SK-N-SH (cell line): ENCODE data around the gene UTP25. TPM values are rescaled to one million over a fixed set of nuclear protein-coding genes. Genes with fewer than 3 reads are reported as not detected.

Experiments
- CTCF ChIA-PET: fragments of 300-600, 350-600 bp; formaldehyde crosslinking; extraction: SDS; loops from one replicate; lab custom pipeline; 2021; lab: Yijun Ruan, JAX
- POLR2A ChIA-PET: fragments of 350-600 bp; sonication (Branson Sonifier 250); formaldehyde crosslinking; extraction: SDS; loops from one replicate; lab custom pipeline; 2020; ENCODE audit warnings: antibody characterized with exemption, inconsistent platforms; lab: Yijun Ruan, JAX
- DNase-seq: peaks from one replicate; pipeline ENCODE4 v3.0.0; 2012
- H2AFZ ChIP-seq: fragments of 200-600 bp; sonication (generic); 2 replicates; pipeline ENCODE4 v1.8.1; 2016; ENCODE audit warnings: antibody characterized with exemption, mild to moderate bottlenecking, low read depth
- H3F3A ChIP-seq: fragments of 200-600 bp; sonication (generic); replicated peaks from 2 replicates; pipeline ENCODE3; 2016; ENCODE audit warnings: antibody characterized with exemption, mild to moderate bottlenecking; ENCODE audit not compliant: insufficient read depth
- H3K27ac ChIP-seq, 2 experiments: fragments of 200-500 bp in 1 of 2; fragments of 200-600 bp in 1 of 2; sonication (Bioruptor generic) in 1 of 2; sonication (generic), shearing (Covaris generic) in 1 of 2; 2 replicates each; pipeline versions ENCODE4 v1.5.1 to v1.6.1; 2014 to 2016; ENCODE audit warnings: low read depth in 2 of 2, inconsistent platforms in 1 of 2, low read length in 1 of 2, mild to moderate bottlenecking in 1 of 2, mixed read lengths in 1 of 2
- H3K27me3 ChIP-seq: fragments of 200-600 bp; sonication (generic), shearing (Covaris generic); 2 replicates; pipeline ENCODE4 v1.6.1; 2016; ENCODE audit warnings: mixed run types; ENCODE audit not compliant: insufficient read depth
- H3K36me3 ChIP-seq, 2 experiments: fragments of 200-500 bp in 1 of 2; fragments of 200-600 bp in 1 of 2; sonication (Bioruptor generic) in 1 of 2; sonication (generic) in 1 of 2; replicated peaks in 1 of 2; 2 replicates each; pipeline versions ENCODE3 to v1.5.1; 2014 to 2016; ENCODE audit warnings: low read length in 1 of 2, mild to moderate bottlenecking in 1 of 2; ENCODE audit not compliant: insufficient read depth in 2 of 2, control insufficient read depth in 1 of 2
- H3K4me1 ChIP-seq, 2 experiments: fragments of 200-500 bp in 1 of 2; fragments of 200-600 bp in 1 of 2; sonication (Bioruptor generic) in 1 of 2; sonication (generic), shearing (Covaris generic) in 1 of 2; 2 replicates each; pipeline versions ENCODE4 v1.5.1 to v1.6.1; 2014 to 2016; ENCODE audit warnings: low read depth in 1 of 2, low read length in 1 of 2, mixed run types in 1 of 2; ENCODE audit not compliant: insufficient read depth in 2 of 2, control insufficient read depth in 1 of 2
- H3K4me2 ChIP-seq: fragments of 200-600 bp; sonication (generic), shearing (Covaris generic); 2 replicates; pipeline ENCODE4 v1.6.1; 2017; ENCODE audit warnings: mixed run types
- H3K4me3 ChIP-seq, 2 experiments: fragments of 200-500 bp in 1 of 2; fragments of 200-600 bp in 1 of 2; sonication (Bioruptor generic) in 1 of 2; sonication (generic), shearing (Covaris generic) in 1 of 2; 2 replicates each; pipeline versions ENCODE4 v1.5.1 to v1.8.1; 2014 to 2016; ENCODE audit warnings: low read depth in 2 of 2, inconsistent platforms in 1 of 2, low read length in 1 of 2, mild to moderate bottlenecking in 1 of 2, mixed read lengths in 1 of 2, moderate library complexity in 1 of 2
- H3K79me2 ChIP-seq: fragments of 200-600 bp; sonication (generic); 2 replicates; pipeline ENCODE4 v1.8.1; 2017; ENCODE audit warnings: mild to moderate bottlenecking; ENCODE audit not compliant: insufficient read depth
- H3K9ac ChIP-seq: fragments of 200-600 bp; sonication (generic); 2 replicates; pipeline ENCODE4 v1.6.1; 2017; ENCODE audit warnings: mixed run types
- H3K9me2 ChIP-seq: fragments of 200-600 bp; sonication (generic); 2 replicates; pipeline ENCODE4 v1.6.1; 2017; ENCODE audit warnings: mixed run types
- H3K9me3 ChIP-seq: fragments of 200-600 bp; sonication (generic); 2 replicates; pipeline ENCODE4 v1.6.1; 2017; ENCODE audit warnings: mixed run types, mild to moderate bottlenecking, moderate library complexity
- H4K20me1 ChIP-seq: fragments of 200-600 bp; sonication (generic); 2 replicates; pipeline ENCODE4 v1.6.1; 2017; ENCODE audit warnings: mild to moderate bottlenecking, mixed run types; ENCODE audit not compliant: insufficient read depth
- FOXJ3 ChIP-seq: sonication (generic); formaldehyde crosslinking; IDR thresholded peaks from 2 replicates; pipeline ENCODE4 v1.5.1; 2020; ENCODE audit warnings: mild to moderate bottlenecking, missing genetic modification reagents
- GABPA ChIP-seq: IDR thresholded peaks from 2 replicates; pipeline ENCODE4 v1.4.0; 2012; ENCODE audit warnings: low read depth, mild to moderate bottlenecking
- GATA2 ChIP-seq: sonication (generic); formaldehyde crosslinking; IDR thresholded peaks from 2 replicates; pipeline ENCODE4 v1.5.0; 2020; ENCODE audit warnings: mild to moderate bottlenecking, missing genetic modification reagents
- MXI1 ChIP-seq: IDR thresholded peaks from 2 replicates; pipeline ENCODE4 v1.6.1; 2012; ENCODE audit warnings: mild to moderate bottlenecking, low read depth, low read length, improper control_type of control experiment
- NFIC ChIP-seq: IDR thresholded peaks from 2 replicates; pipeline ENCODE4 v1.4.0; 2012; ENCODE audit warnings: borderline replicate concordance
- NRF1 ChIP-seq: IDR thresholded peaks from 2 replicates; pipeline ENCODE4 v1.6.1; 2012; ENCODE audit warnings: low read depth, mild to moderate bottlenecking, low read length
- POLR2AphosphoS5 ChIP-seq: IDR thresholded peaks from 2 replicates; pipeline ENCODE4 v1.6.1; 2012; ENCODE audit warnings: low read depth, low read length
- RAD21 ChIP-seq: IDR thresholded peaks from 2 replicates; pipeline ENCODE4 v1.6.1; 2012; ENCODE audit warnings: mild to moderate bottlenecking, low read length
- RFX5 ChIP-seq: IDR thresholded peaks from 2 replicates; pipeline ENCODE4 v1.6.1; 2012; ENCODE audit warnings: mild to moderate bottlenecking, improper control_type of control experiment, low read length
- RXRA ChIP-seq: IDR thresholded peaks from 2 replicates; pipeline ENCODE4 v1.4.0; 2012; ENCODE audit warnings: low read depth, mild to moderate bottlenecking, borderline replicate concordance
- WGBS: methylation state at CpG from one replicate; pipeline ENCODE4 v1.1.6; 2017; ENCODE audit warnings: low lambda C conversion rate; 5-methylcytosine and 5-hydroxymethylcytosine counted together
- polyA plus RNA-seq, 3 experiments: library from polyadenylated mRNA; depleted of rRNA; stranded (reverse); fragments of >200 nt; gene quantifications; 2 replicates each; pipeline ENCODE4 v1.2.3, GENCODE V29; 2012
- TF ChIP-seq, protein P1 (sequence below): fragments of 200-600 bp; sonication (generic); IDR thresholded peaks from 2 replicates; pipeline ENCODE4 v1.6.1; 2017; ENCODE audit warnings: antibody characterized with exemption, mild to moderate bottlenecking, moderate library complexity
- TF ChIP-seq, protein P2 (sequence below): IDR thresholded peaks from 2 replicates; pipeline ENCODE4 v1.4.0; 2012; ENCODE audit warnings: low read depth, borderline replicate concordance
- TF ChIP-seq, protein P3 (sequence below): fragments of 150-350 bp; IDR thresholded peaks from 2 replicates; pipeline ENCODE4 v1.6.1; 2016; ENCODE audit warnings: mild to moderate bottlenecking, low read depth, low read length
- TF ChIP-seq, protein P4 (sequence below): IDR thresholded peaks from 2 replicates; pipeline ENCODE4 v1.4.0; 2012; ENCODE audit warnings: low read depth, borderline replicate concordance
- TF ChIP-seq, protein P5 (sequence below): IDR thresholded peaks from 2 replicates; pipeline ENCODE4 v1.6.1; 2012; ENCODE audit warnings: mild to moderate bottlenecking, low read depth, low read length, moderate library complexity

The UTP25 gene, protein sequence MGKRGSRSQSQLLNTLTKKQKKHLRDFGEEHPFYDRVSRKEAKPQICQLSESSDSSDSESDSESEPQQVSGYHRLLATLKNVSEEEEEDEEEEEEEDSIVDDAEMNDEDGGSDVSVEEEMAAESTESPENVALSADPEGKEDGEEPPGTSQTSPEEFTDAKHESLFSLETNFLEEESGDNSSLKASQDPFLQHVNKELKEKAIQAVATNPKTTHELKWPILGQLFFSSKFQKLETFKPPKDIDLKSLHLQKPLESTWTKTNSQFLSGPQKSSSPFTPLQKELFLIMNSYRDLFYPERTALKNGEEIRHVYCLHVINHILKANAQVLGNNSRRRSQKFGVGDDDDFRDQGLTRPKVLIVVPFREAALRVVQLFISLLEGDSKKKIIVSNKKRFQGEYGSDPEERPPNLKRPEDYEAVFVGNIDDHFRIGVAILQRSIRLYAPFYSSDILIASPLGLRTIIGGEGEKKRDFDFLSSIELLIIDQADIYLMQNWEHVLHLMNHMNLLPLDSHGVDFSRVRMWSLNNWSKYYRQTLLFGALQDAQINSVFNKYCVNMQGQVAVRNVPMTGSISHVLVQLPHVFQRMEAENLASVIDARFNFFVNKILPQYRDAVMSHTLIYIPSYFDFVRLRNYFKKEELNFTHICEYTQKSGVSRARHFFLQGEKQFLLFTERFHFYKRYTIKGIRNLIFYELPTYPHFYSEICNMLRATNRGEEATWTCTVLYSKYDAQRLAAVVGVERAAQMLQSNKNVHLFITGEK
- 6.3 and 9.3 TPM in 2 replicates for polyA plus RNA-seq (2012; rRNA removed)
- polyA plus RNA-seq (2012; cell fraction: cytosol; rRNA removed), result 6.3 and 7.1 TPM in 2 replicates
- polyA plus RNA-seq (2012; cell fraction: nucleus; rRNA removed), result 8.9 and 16.0 TPM in 2 replicates

DNA sequence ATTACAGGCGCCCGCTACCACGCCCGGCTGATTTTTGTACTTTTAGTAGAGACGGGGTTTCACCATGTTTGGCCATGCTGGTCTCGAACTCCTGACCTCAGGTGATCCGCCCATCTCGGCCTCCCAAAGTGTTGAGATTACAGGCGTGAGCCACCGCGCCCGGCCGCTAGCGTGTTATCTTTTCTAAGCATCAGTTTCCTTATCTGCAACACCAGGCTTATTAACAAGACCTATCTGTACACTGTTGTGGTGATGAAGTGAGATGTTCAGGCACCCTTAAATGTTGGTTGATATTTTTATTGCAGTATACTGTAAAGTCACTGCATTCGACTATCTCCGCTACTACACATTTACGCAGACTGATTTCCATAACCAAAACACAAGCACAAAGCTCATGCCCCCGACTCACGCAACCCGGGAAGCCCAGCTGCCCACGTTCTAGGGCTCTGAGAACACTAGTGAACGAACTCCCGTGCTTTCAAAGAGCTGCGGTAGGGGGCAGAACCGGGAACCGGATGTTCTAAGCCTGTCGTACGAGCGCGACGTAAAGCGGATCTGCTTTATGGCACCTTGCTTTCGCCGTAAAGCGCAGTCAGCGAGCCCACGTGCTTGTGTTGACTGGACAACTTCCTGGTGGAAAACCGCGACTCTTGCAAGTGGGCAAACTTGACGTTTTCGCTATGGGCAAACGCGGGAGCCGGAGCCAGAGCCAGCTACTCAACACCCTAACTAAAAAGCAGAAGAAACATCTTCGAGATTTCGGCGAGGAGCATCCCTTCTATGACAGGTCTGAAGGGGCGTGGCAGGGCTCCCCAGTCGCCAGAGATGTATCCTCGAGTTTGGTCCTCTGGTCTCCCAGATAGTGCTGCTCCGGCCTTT lies at the start of gene UTP25:
Gene UTP25 (plus strand): TSS at position 589 of the 879 bp plus-strand sequence. CDS start 92 bp downstream, at position 681.
- Histone ChIP-seq H3K9ac (peak within 1 kb of the TSS; percentile 81), H2AFZ (peak within 1 kb of the TSS; percentile 69), H3K4me3 (peak within 1 kb of the TSS; percentile 81 to 88), H3K4me1 (peaks cover 6 to 33% of the 10 kb centered on the region in 2 experiments), H3K27ac (peak within 1 kb of the TSS; percentile 76 to 98), H3K4me2 (peak within 1 kb of the TSS; percentile 90), H3K79me2 (peaks cover 38% of the 10 kb centered on the region), H3K36me3 (peaks cover 25 to 29% of the 10 kb centered on the region in 2 experiments), H3K9me2 (no peaks in the 10 kb centered on the region), H4K20me1 (no peaks in the 10 kb centered on the region), H3K9me3 (no peaks in the 10 kb centered on the region), H3F3A (peaks cover 65% of the 10 kb centered on the region), H3K27me3 (no peaks in the 10 kb centered on the region)
- CTCF ChIA-PET, result interaction anchor here (0.6 to 2.4 kb wide), 19 partner anchors 9 to 167 kb away, joined by 3 to 18 read pairs (median 4); no protein-coding TSS in a partner anchor
- DNase-seq, result peak; percentile 80
- WGBS, result 23% methylated on average over 40 of the region's 51 CpGs
- POLR2A ChIA-PET, result interaction anchor here (0.7 to 2.0 kb wide), 8 partner anchors 9 to 166 kb away, joined by 3 to 6 read pairs (median 4); partner anchors contain the start of gene C1orf74
- TF ChIP-seq RXRA (no peak), POLR2AphosphoS5 (peak; percentile 91), RAD21 (peak; percentile 49), NRF1 (no peak), GATA2 (CRISPR knock-in tag) (peak; percentile 52; the same call in 1 of the 2 replicates), RFX5 (no peak; the same call in 1 of the 2 replicates), FOXJ3 (CRISPR knock-in tag) (peak; percentile 76), GABPA (peak; percentile 86), NFIC (peak; percentile 6; the same call in 1 of the 2 replicates), MXI1 (peak; percentile 100)
- TF ChIP-seq, protein P1, sequence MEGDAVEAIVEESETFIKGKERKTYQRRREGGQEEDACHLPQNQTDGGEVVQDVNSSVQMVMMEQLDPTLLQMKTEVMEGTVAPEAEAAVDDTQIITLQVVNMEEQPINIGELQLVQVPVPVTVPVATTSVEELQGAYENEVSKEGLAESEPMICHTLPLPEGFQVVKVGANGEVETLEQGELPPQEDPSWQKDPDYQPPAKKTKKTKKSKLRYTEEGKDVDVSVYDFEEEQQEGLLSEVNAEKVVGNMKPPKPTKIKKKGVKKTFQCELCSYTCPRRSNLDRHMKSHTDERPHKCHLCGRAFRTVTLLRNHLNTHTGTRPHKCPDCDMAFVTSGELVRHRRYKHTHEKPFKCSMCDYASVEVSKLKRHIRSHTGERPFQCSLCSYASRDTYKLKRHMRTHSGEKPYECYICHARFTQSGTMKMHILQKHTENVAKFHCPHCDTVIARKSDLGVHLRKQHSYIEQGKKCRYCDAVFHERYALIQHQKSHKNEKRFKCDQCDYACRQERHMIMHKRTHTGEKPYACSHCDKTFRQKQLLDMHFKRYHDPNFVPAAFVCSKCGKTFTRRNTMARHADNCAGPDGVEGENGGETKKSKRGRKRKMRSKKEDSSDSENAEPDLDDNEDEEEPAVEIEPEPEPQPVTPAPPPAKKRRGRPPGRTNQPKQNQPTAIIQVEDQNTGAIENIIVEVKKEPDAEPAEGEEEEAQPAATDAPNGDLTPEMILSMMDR, result peak; percentile 75
- TF ChIP-seq, protein P2, sequence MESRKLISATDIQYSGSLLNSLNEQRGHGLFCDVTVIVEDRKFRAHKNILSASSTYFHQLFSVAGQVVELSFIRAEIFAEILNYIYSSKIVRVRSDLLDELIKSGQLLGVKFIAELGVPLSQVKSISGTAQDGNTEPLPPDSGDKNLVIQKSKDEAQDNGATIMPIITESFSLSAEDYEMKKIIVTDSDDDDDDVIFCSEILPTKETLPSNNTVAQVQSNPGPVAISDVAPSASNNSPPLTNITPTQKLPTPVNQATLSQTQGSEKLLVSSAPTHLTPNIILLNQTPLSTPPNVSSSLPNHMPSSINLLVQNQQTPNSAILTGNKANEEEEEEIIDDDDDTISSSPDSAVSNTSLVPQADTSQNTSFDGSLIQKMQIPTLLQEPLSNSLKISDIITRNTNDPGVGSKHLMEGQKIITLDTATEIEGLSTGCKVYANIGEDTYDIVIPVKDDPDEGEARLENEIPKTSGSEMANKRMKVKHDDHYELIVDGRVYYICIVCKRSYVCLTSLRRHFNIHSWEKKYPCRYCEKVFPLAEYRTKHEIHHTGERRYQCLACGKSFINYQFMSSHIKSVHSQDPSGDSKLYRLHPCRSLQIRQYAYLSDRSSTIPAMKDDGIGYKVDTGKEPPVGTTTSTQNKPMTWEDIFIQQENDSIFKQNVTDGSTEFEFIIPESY, result 0 out of 2 replicates have a peak, but pooled peaks have one; percentile 58
- TF ChIP-seq, protein P3, sequence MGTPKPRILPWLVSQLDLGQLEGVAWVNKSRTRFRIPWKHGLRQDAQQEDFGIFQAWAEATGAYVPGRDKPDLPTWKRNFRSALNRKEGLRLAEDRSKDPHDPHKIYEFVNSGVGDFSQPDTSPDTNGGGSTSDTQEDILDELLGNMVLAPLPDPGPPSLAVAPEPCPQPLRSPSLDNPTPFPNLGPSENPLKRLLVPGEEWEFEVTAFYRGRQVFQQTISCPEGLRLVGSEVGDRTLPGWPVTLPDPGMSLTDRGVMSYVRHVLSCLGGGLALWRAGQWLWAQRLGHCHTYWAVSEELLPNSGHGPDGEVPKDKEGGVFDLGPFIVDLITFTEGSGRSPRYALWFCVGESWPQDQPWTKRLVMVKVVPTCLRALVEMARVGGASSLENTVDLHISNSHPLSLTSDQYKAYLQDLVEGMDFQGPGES, result no peak
- TF ChIP-seq, protein P4, sequence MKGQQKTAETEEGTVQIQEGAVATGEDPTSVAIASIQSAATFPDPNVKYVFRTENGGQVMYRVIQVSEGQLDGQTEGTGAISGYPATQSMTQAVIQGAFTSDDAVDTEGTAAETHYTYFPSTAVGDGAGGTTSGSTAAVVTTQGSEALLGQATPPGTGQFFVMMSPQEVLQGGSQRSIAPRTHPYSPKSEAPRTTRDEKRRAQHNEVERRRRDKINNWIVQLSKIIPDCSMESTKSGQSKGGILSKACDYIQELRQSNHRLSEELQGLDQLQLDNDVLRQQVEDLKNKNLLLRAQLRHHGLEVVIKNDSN, result peak; percentile 93
- TF ChIP-seq, protein P5, sequence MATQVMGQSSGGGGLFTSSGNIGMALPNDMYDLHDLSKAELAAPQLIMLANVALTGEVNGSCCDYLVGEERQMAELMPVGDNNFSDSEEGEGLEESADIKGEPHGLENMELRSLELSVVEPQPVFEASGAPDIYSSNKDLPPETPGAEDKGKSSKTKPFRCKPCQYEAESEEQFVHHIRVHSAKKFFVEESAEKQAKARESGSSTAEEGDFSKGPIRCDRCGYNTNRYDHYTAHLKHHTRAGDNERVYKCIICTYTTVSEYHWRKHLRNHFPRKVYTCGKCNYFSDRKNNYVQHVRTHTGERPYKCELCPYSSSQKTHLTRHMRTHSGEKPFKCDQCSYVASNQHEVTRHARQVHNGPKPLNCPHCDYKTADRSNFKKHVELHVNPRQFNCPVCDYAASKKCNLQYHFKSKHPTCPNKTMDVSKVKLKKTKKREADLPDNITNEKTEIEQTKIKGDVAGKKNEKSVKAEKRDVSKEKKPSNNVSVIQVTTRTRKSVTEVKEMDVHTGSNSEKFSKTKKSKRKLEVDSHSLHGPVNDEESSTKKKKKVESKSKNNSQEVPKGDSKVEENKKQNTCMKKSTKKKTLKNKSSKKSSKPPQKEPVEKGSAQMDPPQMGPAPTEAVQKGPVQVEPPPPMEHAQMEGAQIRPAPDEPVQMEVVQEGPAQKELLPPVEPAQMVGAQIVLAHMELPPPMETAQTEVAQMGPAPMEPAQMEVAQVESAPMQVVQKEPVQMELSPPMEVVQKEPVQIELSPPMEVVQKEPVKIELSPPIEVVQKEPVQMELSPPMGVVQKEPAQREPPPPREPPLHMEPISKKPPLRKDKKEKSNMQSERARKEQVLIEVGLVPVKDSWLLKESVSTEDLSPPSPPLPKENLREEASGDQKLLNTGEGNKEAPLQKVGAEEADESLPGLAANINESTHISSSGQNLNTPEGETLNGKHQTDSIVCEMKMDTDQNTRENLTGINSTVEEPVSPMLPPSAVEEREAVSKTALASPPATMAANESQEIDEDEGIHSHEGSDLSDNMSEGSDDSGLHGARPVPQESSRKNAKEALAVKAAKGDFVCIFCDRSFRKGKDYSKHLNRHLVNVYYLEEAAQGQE, result no peak
